ENCODE data around the gene FOXF1. TPM values are rescaled to one million over a fixed set of nuclear protein-coding genes. Genes with fewer than 3 reads are reported as not detected.
A peak's percentile ranks its signal among the peaks of the same experiment; 100 is the strongest.

FOXF1 gene
- polyA plus RNA-seq, 1 donor: not detected

- no peak for DNase-seq
These were observed 48.2 kb downstream of the FOXF1 start for GRCh38 chr16:86558355-86559193.

GRCh38 chr16:86559802-86560305, 49.5 kb downstream of the FOXF1 start:
- DNase-seq: no peak

GRCh38 chr16:86562356-86562755, 52.0 kb downstream of the FOXF1 start:
- DNase-seq: no peak

- peak; percentile 88 for DNase-seq
These were observed 53.4 kb downstream of the FOXF1 start for GRCh38 chr16:86563469-86564345.

Other genes with a start within 250 kb of the FOXF1 start
- gene MTHFSD, start 44.7 kb downstream of the FOXF1 start, polyA plus RNA-seq (ENCODE audit: insufficient read length): 15.9 TPM
- 0.70 TPM for gene FOXC2, start 56.3 kb downstream of the FOXF1 start, polyA plus RNA-seq (ENCODE audit: insufficient read length)
- 0.26 TPM for gene FOXL1, start 68.0 kb downstream of the FOXF1 start, polyA plus RNA-seq (ENCODE audit: insufficient read length)

Data from hindlimb muscle (tissue), 1 donor.